ENCODE measurements around the gene RNF225. TPM values are rescaled to one million over a fixed set of nuclear protein-coding genes. Genes with fewer than 3 reads are reported as not detected.

Gene RNF225
- total RNA-seq, 6 donors from 2014 or later = 0.27 to 5.2 (median 2.0) TPM; not detected in 3

DNA sequence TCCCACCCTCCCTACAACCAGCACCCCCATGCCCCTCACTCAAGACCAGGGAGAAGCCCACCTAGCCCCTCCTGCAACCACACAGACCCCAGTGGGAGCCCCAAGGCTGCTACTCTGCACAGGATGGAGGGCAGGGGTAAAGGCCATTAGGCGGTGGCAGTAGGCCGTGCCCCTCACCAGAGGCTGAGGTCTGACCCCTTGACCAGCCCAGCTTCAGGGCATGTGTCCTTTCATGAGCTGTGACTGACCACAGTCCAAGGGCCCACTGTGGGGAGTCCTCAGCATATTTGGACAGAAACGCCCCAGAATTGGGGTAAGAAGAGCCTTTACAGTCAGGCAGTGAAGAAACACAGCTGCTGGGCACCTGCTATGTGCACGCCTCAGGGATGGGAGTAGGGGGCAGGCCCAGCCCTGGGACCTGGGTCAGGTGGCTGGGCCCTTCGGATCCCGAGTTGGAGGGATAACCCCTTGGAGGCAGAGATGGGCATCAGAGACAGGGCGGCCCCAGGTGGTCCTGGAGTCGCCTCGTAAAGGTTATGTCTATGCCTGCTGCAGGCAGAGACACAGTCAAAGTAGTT is 10.1 kb upstream of the RNF225 start:
- Histone ChIP-seq H3K36me3 (peaks cover 4 to 20% (median 9%) of the 10 kb centered on the region in 4 donors), H3K4me1 (peaks cover 30 to 50% (median 37%) of the 10 kb centered on the region in 4 donors), H3K9me3 (no peaks in the 10 kb centered on the region), H3K4me3 (peak overlapping the region in 3 of 4 donors; percentile 74 to 93 (median 85)), H3K27me3 (no peaks in the 10 kb centered on the region), H3K27ac (peak overlapping the region; percentile 90 to 98 (median 94))
- ATAC-seq (ENCODE audit: low FRiP score in 2 of 2) (no peak), DNase-seq (no peak)
- TF ChIP-seq POLR2AphosphoS5 (IDR thresholded peaks at IDR 0.05) (no peak), EP300 (IDR thresholded peaks at IDR 0.05) (no peak), POLR2A (IDR thresholded peaks at IDR 0.05) (no peak)
- TF ChIP-seq, protein P1, sequence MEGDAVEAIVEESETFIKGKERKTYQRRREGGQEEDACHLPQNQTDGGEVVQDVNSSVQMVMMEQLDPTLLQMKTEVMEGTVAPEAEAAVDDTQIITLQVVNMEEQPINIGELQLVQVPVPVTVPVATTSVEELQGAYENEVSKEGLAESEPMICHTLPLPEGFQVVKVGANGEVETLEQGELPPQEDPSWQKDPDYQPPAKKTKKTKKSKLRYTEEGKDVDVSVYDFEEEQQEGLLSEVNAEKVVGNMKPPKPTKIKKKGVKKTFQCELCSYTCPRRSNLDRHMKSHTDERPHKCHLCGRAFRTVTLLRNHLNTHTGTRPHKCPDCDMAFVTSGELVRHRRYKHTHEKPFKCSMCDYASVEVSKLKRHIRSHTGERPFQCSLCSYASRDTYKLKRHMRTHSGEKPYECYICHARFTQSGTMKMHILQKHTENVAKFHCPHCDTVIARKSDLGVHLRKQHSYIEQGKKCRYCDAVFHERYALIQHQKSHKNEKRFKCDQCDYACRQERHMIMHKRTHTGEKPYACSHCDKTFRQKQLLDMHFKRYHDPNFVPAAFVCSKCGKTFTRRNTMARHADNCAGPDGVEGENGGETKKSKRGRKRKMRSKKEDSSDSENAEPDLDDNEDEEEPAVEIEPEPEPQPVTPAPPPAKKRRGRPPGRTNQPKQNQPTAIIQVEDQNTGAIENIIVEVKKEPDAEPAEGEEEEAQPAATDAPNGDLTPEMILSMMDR (IDR thresholded peaks at IDR 0.05) = no peak
- 90% methylated on average over 9 of the region's 9 CpGs; no CpG with 5 or more reads in 1 of the 2 donors for WGBS, 2 donors

DNA sequence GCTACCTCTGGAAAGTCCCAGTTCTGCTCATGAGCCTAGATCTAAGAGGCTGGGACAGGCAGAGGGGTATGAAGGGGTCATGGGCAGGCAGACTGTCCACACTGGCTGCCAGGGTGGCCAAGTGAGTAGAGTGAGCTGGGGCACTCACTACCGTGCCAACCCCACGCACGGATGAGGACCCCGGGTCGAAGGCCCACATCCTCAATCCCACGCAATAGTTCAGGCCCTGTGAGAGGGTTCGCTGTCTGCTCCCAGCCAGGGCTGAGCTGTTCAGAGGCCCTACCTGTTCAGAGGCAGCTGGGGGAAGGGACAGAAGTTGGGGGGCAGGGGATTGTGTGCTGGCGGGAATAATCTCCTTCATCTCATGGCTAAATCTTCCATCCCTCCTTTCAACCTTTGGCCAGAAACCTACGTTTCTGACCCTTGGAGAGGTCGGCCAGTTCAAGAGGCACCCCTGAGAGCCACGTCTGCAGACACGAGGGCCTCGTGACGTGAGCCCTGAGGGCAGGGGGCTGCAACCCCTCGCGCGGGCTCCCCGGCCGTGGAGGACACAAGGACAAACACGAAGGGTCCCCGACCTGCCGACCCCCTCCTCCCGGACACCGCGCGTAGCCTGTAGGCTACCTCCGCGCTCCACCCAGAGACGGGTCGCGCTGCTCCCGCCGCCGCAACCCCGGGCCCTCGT is 9.4 kb upstream of the RNF225 start:
- Histone ChIP-seq H3K36me3 (peaks cover 4 to 26% (median 12%) of the 10 kb centered on the region in 4 donors), H3K9me3 (no peaks in the 10 kb centered on the region), H3K4me1 (peaks cover 29 to 54% (median 37%) of the 10 kb centered on the region in 4 donors), H3K27me3 (no peaks in the 10 kb centered on the region), H3K27ac (peak overlapping the region; percentile 90 to 98 (median 94)), H3K4me3 (peak overlapping the region; percentile 56 to 93 (median 80))
- DNase-seq (no peak), ATAC-seq (ENCODE audit: low FRiP score in 2 of 2) (peak in 1 of 2 donors; percentile 34)
- no peak for TF ChIP-seq POLR2AphosphoS5 (IDR thresholded peaks at IDR 0.05)
- no peak for TF ChIP-seq EP300 (IDR thresholded peaks at IDR 0.05)
- TF ChIP-seq, protein P1 (IDR thresholded peaks at IDR 0.05) = no peak
- no peak for TF ChIP-seq POLR2A (IDR thresholded peaks at IDR 0.05)
- 12 to 15% methylated on average over 17 to 24 of the region's 36 CpGs for WGBS, 2 donors

DNA sequence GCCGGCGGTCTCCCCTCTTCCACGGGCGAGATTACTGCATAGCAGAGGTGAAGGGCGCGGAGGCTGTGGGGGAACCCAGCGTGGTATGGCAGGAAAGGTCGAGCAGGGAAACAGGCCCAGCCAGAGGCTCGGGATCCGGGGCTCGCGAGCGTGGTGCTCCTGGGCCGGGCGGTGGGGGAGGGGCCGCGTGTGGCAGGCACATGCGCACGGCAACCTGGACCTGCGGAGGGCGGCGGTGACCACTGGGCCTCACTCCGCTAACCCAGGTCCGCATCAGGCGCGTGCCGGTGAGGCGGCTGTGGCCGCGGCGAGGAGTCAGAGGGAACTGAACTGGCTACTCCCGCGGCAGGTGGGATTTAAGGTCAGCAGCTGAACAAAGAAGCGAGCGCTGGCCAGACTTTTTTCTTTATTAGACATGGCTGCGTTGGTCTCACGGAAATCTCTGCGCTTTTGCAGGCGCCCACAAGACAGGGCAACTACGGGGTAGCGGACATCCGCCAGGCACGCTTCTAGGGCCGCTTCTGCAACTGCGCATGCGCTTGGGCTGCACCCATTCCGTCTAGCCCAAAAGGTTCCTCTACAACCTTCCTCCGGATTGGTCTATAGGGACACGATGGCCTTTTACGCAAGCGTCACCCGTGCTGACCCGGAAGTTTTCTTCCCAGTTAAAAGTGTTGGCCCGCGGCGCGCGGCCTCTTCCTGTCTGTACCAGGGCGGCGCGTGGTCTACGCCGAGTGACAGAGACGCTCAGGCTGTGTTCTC is 8.7 kb upstream of the RNF225 start, which contains the start of gene RPS5:
Gene RPS5 (plus strand): TSS at position 694 of the 762 bp plus-strand sequence. CDS start 869 bp downstream, outside the sequence.
- TF ChIP-seq, protein P1 (IDR thresholded peaks at IDR 0.05) = no peak
- peak in 1 of 4 donors; percentile 20 for TF ChIP-seq EP300 (IDR thresholded peaks at IDR 0.05)
- peak; percentile 80 to 83 for TF ChIP-seq POLR2AphosphoS5 (IDR thresholded peaks at IDR 0.05)
- TF ChIP-seq POLR2A (IDR thresholded peaks at IDR 0.05) = peak in 3 of 4 donors; percentile 59 to 84 (median 72)
- H3K9me3 ChIP-seq = no peaks in the 10 kb centered on the region
- H3K27me3 ChIP-seq = no peaks in the 10 kb centered on the region
- 0% methylated on average over 26 to 46 of the region's 64 CpGs for WGBS, 2 donors
- peak within 1 kb of the TSS; percentile 56 to 93 (median 80) for H3K4me3 ChIP-seq
- H3K36me3 ChIP-seq = peaks cover 4 to 33% (median 16%) of the 10 kb centered on the region in 4 donors
- H3K4me1 ChIP-seq = peaks cover 25 to 49% (median 33%) of the 10 kb centered on the region in 4 donors
- DNase-seq = peak; percentile 95 to 96
- peak within 1 kb of the TSS; percentile 90 to 98 (median 94) for H3K27ac ChIP-seq
- peak; percentile 96 to 97 for ATAC-seq (ENCODE audit: low FRiP score in 2 of 2)

DNA sequence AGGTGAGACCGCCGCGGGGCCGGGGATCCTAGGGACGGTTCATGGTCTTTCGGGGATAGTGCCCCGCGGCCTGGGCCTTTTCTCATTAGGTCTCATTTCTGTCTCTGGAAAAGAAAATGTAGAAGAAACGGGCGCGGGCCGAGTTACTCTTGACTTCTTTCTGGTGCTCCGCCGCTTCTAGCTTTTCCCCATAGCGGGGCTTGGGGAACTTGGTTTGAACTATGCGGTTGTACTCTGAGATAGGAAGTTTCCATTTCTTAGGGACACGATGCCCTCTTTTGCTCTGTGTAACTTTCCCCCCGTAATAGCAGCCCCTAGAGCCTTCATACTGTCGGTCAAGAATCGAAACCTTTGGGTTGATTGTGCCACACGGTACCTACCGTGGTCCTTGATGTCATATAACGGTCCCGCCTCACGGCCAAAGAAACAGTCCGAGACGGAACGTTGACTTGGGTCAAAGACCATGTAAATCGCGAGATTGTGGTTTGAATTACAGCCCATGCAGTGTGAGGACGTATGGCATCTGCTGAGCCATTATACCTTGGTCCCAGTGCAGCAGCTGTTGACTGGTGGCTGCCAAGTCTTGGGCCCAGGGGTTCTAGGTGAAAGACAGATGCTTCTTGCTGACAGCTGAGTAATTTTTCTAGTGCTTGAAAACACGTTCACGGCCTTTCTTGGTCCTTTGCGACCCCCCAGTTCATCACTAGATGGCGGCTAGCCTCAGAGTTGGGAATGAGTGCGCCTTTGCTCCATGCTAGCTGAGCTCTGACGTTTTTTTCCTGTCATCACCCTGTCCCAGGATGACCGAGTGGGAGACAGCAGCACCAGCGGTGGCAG is 7.9 kb upstream of the RNF225 start:
- no peak for ATAC-seq (ENCODE audit: low FRiP score in 2 of 2)
- no peaks in the 10 kb centered on the region for H3K9me3 ChIP-seq
- no peaks in the 10 kb centered on the region for H3K27me3 ChIP-seq
- TF ChIP-seq POLR2AphosphoS5 (IDR thresholded peaks at IDR 0.05) (no peak), EP300 (IDR thresholded peaks at IDR 0.05) (no peak)
- H3K27ac ChIP-seq = peak overlapping the region; percentile 90 to 98 (median 94)
- peaks cover 21 to 41% (median 28%) of the 10 kb centered on the region in 4 donors for H3K4me1 ChIP-seq
- DNase-seq = no peak
- peak overlapping the region; percentile 54 to 93 (median 80) for H3K4me3 ChIP-seq
- WGBS, 2 donors = 7% methylated on average over 39 of the region's 39 CpGs
- peaks cover 4 to 40% (median 21%) of the 10 kb centered on the region in 4 donors for H3K36me3 ChIP-seq
